T1000 (cell line): Measurements from ENCODE around the gene MICALL2.
"Not testable (repeated sequence)": the region's sequence is repeated elsewhere in the genome, so short reads cannot be mapped to it uniquely, and the experiment has no call there.

ENCODE experiments used
- DNase-seq: peaks from one replicate; lab custom pipeline; 2025; ENCODE audit warnings: mixed read lengths; lab: John Stamatoyannopoulos, UW

The MICALL2 gene

DNA sequence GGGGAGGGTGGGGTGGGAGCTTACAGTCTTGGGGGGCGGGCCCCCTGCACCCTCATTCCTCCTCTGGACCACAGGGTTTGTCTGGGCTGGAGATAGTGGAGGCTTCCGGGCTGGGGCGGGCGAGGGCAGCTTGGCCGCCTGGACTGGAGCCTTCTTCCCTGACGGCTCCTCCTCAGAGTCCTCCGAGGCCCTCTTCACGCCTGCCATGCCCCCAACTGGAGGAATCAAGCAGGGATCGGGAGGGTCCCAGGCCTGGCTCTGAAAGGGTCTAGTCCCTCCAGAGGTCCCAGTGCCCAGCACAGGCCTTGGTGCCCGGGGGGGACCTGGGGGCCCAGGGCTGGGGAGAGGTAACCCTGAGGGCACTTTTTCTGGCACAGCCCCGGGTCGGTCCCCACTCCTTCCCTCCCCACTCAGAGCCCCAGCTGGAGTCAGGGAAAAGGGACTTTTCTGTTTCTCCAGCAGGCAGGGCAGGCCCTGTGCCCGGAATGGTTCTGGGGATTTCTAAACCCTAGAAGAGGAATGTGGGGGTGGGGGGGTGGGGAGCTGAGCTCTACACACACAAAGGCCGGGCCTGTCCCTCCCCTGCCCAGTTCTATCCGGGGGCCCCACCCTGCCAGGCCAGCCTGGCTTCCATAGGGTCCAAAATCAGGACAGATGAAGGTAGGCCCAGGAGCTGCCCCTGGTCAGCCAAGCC is 11.6 kb downstream of the MICALL2 start:
- no peak for DNase-seq

DNA sequence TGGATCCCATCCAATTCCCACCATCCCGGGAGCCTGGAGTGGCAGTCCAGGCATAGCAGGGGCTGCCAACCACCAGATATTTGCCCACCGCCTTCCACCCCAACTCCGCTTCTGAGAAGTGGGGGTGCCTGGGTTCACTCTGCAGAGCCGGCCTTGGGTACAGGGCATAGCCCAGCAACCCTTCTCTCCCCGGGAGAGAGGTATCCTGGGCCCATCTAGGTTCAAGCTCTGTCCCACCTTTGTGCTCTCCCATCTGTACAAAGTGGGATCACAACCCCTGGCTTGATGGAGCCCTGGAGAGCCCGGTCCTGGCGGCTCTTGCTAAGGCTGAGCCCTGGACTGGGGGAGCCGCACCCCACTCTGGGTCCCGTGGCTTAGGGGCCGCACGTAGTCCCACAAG is 12.2 kb downstream of the MICALL2 start:
- no peak for DNase-seq

- no peak for DNase-seq
Observed at GRCh38 chr7:1446620-1447032, 12.6 kb downstream of the MICALL2 start.

GRCh38 chr7:1446026-1446425 is 13.2 kb downstream of the MICALL2 start:
- peak; percentile 32 for DNase-seq

DNA sequence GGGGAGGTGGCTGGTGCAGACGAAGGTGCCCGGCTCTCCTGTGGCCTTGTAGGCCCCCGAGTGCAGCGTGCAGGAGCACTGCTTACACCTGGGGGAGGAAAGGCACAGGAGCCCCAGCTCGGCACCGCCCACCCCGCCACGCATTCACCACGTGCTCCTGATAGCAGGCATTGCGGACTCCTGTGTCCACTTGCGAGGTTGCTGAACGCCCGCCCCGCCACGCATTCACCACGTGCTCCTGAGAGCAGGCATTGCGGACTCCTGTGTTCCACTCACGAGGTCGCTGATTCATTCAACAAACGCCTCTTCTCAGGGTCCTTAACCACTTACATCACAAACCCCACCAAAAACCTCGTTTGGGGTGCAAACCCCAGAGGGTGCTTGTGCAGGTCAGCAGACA is 13.9 kb downstream of the MICALL2 start:
- no peak for DNase-seq

- no peak for DNase-seq
Observed at GRCh38 chr7:1444925-1445322, 14.3 kb downstream of the MICALL2 start.

DNA sequence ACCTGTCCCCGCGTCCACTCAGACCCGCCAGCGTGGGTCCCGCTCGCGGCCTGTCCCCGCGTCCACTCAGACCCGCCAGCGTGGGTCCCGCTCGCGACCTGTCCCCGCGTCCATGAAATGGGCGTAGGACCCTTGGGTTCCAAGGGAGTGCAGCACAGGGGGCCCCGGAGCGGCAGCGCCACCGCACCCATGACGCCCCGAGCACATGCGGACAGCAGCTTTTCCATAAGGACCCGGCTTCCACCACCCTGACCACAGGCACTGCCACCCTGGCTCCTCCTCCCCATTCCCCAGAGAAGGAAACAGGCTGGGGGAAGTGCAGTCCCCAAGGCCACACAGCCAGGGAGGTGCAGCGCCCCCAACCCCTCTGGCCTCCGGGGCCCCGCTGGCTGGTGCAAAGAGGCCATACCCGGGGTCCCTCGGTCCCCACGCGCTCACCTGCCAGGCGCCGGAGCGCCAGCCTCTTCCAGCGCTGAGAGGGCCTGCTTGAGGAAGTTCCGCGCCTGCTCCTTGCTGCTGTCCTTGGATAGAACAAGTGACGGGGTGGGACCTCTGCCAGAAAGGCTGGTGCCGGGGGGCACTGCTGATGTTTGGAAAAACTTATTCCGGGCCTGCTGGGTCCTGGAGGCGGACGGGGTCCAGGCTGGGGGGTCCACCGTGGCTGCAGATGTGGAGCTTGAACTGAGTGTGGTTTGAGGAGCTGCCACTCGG is 14.9 kb downstream of the MICALL2 start:
- no peak for DNase-seq

- DNase-seq = not testable (repeated sequence)
Observed at GRCh38 chr7:1443587-1444200, 15.6 kb downstream of the MICALL2 start.

DNA sequence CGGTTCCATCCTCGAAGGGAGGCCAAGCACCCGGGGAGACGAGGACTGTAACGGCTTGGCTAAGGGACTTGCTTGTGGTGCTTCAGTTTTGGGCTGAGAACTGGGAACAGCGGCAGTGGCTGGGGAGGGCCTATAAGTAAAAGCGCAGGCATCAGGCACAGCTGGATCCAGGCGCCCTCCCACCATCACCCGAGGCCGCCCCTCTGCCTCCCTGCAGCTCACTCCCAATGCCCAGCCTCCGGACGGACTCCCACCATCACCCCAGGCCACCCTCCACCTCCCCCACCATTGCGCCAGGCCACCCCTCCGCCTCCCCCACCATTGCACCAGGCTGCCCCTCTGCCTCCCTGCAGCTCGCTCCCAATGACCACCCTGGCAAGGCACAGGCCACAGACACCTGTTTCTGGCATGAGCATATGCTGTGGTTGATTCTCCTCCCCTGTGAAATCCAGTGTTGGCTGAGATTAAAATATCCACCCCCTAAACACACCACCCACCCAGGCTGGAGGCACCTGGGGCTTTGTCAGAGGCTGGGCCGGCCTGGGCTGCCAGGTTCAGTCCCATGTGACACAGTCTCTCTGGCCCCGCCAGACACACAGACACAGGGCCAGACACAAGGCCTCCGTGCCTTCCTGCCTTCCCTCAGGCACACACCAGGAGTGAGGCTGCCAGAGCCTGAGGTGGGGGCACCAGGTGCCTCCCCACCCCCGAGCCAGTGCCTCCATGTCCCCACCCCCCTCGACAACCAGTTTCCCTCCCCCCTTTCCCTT is 16.7 kb downstream of the MICALL2 start:
- no peak for DNase-seq

- DNase-seq = no peak
Observed at GRCh38 chr7:1441615-1442354, 17.5 kb downstream of the MICALL2 start.

GRCh38 chr7:1440620-1441019 is 18.6 kb downstream of the MICALL2 start:
- DNase-seq = no peak

DNA sequence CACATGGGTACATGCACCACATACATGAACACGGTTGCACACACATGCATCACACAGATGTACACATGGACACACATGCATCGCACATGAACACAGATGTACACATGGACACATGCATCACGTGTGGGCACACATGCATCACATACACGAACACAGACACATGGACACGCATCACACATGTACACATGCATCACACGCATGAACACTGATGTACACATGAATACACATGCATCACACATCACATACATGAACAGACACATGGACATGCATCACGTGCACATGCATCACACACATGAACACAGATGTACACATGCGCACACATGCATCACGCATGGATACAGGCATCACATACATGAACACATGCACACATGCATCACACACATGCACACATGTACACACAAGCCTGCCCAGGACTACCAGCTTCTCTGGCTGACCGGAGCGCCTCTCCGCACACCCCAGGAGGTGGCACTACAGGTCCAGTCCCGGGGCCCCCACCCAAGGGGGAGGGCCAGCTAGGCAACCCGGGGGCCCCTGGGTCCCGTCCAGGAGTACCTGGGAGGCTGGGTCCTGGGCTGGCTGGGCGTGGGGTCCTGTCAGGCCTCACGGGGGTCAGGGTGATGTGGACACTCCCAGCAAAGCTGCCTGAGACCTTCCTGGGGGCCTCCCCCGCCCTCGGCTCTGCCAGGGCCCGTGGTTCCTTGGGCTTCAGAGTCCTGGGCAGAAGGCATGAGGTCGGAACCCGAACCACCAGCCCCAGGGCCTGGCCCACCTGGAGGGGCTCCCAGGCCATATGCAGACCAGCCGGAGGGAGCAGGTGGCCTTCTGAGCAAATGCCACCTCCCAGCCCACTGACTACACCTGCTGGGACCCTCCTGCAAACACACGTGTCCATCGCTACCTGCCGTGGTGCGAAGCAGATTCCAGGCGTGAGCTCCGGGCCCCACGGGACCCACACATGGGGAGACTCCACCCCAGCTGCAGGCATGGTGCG is 19.6 kb downstream of the MICALL2 start:
- no peak for DNase-seq

DNA sequence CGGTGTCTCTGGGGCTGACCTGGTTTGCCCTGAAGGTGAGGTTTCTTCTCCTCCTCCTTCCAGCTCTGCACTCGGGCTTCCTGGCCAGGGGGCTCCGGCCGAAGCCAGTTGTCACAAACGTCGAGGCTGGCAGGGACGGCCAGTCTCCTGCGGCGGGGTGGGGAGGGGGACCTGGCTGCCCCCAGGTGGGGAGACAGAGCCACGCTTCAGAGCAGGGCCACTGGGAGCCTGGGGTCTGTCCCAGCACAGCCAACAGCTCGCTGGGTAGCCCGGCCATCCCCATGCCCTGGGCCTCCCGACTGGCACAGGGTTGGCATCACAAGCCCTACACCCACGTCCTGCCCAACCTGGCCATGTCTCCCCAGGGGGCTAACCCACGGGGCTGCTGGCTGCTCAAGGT is 20.4 kb downstream of the MICALL2 start:
- no peak for DNase-seq

- no peak for DNase-seq
Observed at GRCh38 chr7:1438208-1438607, 21.1 kb downstream of the MICALL2 start.

DNA sequence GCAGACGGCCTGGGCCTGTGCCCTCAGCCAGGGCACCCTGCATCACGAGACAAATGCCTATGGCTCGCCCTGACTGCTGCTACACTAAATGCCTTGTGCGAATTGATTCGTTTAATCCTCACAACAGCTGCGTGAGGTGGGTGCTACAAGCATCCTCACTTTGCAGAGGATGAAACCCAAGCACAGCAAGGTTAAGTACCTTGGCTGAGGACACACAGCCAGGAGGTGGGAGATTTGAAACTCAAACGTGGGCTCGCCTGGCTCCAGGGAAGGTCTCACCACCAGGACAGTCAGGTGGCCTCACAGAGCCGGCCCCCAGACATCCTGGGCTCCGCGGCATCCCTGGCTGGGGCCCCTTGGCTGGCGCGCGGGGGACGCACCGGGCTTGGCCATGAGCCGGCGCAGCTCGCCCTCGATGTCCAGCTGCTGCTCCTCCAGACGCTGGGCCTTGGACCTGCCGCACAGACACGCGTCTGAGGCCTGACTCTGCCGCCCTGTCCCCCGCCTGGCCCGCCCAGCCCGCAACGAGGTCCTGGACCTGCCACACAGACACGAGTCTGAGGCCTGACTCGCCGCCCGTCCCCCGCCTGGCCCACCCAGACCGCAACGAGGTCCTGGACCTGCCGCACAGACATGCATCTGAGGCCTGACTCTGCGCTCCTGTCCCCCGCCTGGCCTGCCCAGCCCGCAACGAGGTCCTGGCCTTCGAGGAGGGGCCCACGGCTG is 22.0 kb downstream of the MICALL2 start:
- DNase-seq = no peak

DNA sequence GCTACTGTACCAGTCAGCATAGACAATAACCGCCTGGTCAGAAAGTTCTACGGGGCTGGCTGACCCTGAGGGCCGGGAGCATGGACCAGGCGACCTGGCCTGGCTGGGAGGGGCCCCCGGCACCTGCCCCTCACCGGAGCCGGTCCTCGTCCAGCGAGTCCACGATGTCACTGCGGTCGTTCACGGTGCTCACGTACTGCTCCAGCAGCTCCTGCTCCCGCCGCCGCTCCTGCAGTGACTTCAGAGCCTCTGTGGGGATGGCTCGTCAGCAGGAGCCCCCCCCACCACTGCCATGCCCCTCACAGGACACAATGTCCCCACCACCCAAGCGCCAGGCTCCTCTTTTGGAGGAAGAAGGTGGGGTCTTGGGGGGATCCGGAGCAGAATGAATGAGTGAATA is 22.7 kb downstream of the MICALL2 start:
- DNase-seq = no peak

- no peak for DNase-seq
Observed at GRCh38 chr7:1434891-1435670, 24.2 kb downstream of the MICALL2 start.

DNA sequence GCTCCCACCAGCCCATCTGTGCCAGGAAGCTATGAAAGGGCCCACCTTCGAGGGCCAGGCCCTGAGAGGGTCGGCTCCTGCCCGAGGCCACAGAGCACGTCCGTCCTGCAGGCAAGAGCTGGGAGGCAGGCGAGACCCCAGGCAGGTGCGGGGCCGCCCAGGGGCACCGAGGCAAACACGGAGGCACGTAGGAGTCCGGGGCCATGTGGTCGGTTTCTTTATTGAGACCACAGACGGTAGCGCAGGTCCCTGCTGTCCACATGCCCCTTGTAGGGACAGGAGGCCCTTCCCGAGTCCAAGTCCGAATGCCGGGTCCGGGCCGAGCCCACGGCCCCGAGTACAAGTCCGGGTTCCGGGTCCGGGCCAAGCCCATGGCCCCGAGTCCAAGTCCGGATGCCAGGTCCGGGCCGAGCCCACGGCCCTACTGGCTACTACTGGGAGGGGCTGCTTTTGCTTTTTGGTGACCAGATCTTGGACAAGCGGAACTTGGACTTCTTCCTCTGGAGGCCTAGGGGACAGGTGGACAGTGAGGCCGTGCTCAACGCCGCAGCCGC is 25.0 kb downstream of the MICALL2 start:
- DNase-seq = no peak
